Measurements from ENCODE around the gene USP40.

DNA sequence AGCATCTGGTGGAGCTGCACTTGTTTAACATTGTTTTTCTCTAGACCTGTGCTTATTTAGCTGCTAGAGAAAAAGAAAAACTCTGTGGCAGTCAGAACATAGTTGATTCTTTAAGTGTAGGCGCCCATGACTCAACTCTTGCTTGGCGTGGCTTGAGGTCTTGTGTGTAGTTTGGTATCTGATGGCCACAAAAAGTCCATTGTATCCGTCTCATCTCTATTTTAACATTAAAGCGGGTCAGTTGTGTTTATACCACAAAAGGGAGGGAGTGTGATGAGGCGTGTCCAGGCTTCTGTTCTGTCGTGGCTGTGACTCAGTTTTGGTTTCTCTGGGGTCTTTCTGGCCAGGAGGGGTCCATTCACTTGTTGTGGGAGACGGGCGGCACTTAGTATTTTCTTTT, 26.6 kb upstream of the USP40 start:
- TF ChIP-seq, protein P1, sequence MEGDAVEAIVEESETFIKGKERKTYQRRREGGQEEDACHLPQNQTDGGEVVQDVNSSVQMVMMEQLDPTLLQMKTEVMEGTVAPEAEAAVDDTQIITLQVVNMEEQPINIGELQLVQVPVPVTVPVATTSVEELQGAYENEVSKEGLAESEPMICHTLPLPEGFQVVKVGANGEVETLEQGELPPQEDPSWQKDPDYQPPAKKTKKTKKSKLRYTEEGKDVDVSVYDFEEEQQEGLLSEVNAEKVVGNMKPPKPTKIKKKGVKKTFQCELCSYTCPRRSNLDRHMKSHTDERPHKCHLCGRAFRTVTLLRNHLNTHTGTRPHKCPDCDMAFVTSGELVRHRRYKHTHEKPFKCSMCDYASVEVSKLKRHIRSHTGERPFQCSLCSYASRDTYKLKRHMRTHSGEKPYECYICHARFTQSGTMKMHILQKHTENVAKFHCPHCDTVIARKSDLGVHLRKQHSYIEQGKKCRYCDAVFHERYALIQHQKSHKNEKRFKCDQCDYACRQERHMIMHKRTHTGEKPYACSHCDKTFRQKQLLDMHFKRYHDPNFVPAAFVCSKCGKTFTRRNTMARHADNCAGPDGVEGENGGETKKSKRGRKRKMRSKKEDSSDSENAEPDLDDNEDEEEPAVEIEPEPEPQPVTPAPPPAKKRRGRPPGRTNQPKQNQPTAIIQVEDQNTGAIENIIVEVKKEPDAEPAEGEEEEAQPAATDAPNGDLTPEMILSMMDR (conservative IDR thresholded peaks at IDR 0.05; ENCODE audit: low read length): no peak
- TF ChIP-seq EZH2phosphoT487 (IDR thresholded peaks at IDR 0.05; ENCODE audit: borderline replicate concordance, low read depth, low read length): no peak
